Vagina (tissue), 2 donors: Measurements from ENCODE around the gene EOMES. TPM values are rescaled to one million over a fixed set of nuclear protein-coding genes. Genes with fewer than 3 reads are reported as not detected.

ENCODE experiments used
- DNase-seq, 2 donors: peaks; one replicate each; pipeline ENCODE4 v3.0.0-alpha.2; 2017; ENCODE audit errors: extremely low spot score in 2 of 2
- H3K27ac ChIP-seq: fragments of 200-600 bp; sonication (generic); one replicate; pipeline ENCODE4 v1.5.1; 2019
- H3K27me3 ChIP-seq: fragments of 200-600 bp; sonication (generic); one replicate; pipeline ENCODE4 v1.5.1; 2019
- H3K36me3 ChIP-seq, 2 donors: fragments of 200-600 bp; sonication (generic); one replicate each; pipeline ENCODE4 v1.5.1; 2017 to 2019
- H3K4me1 ChIP-seq: fragments of 200-600 bp; sonication (generic); one replicate; pipeline ENCODE4 v1.5.1; 2019
- H3K4me3 ChIP-seq, 2 donors: fragments of 200-600 bp; sonication (generic); 1 replicate in 1 of 2; 2 replicates in 1 of 2; pipeline ENCODE4 v1.5.1; 2016 to 2019
- H3K9me3 ChIP-seq: fragments of 200-600 bp; sonication (generic); one replicate; pipeline ENCODE4 v1.5.1; 2019
- POLR2A ChIP-seq, 2 donors: fragments of 450-650 bp; IDR thresholded peaks; one replicate each; pipeline ENCODE4 v1.6.1; 2017; ENCODE audit warnings: antibody characterized with exemption in 2 of 2, mild to moderate bottlenecking in 2 of 2, moderate library complexity in 2 of 2
- POLR2AphosphoS5 ChIP-seq, 2 donors: sonication (generic); formaldehyde crosslinking; IDR thresholded peaks; one replicate each; pipeline ENCODE4 v1.9.0; 2017; ENCODE audit warnings: antibody characterized with exemption in 2 of 2, mild to moderate bottlenecking in 2 of 2, low read depth in 1 of 2; ENCODE audit not compliant: insufficient read depth in 1 of 2
- intact Hi-C: fragments of 100-400 bp; cut with DNase I; formaldehyde crosslinking; loops from one replicate; pipeline ENCODE4 v1.15.1; 2023
- total RNA-seq: library from RNA; depleted of rRNA; stranded (reverse); fragments of >200 nt; gene quantifications from one replicate; pipeline ENCODE4 v1.2.3, GENCODE V29; 2016
- TF ChIP-seq, protein P1 (sequence below), 3 experiments: fragments of 450-650 bp in 2 of 3; fragments of 200-600 bp in 1 of 3; sonication (generic) in 1 of 3; IDR thresholded peaks; one replicate each; pipeline ENCODE4 v1.5.1; 2017 to 2019; ENCODE audit warnings: antibody characterized with exemption in 3 of 3, mild to moderate bottlenecking in 2 of 3, moderate library complexity in 2 of 3

EOMES gene
- total RNA-seq, 1 donor from 2014 or later, result 0.49 TPM

DNA sequence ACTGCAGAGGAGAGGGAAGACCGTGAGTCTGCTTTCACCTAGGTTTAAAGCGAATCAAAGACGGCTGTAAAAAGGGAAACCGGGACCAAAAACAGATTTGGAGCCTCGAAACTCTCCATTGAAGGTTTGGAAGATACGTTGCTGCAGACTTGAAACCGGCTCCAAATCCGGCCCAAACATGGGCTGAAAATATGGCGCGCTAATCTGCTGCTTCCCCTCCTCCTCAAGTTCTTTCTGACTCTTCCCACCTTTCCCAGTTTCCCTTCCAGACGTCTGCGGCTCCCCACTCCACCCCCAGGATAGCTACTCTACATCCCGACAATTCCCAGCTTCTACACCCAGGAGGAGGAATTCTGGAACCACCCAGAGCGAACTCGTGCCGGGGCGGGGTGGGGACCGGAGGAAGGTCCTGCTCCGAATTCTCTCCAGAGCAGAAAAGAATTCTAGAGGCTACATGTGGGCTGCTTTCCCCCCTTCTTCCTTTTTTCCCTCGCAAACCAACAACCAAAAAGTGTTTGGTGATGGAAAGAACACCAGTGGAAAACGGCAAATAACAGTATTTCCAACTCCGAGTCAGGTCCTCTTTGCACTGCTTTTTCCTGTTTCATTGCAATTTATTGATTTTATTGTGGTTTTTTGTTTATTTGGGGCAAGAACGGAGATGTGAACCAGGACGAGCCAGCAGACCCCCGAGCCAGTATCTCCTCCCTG, 8.5 kb downstream of the EOMES start:
- Histone ChIP-seq H3K27ac (no peak overlapping the region), H3K36me3 (no peaks in the 10 kb centered on the region), H3K9me3 (no peaks in the 10 kb centered on the region), H3K4me1 (peaks cover 37% of the 10 kb centered on the region), H3K4me3 (peak overlapping the region; percentile 53 to 62), H3K27me3 (peaks cover 9% of the 10 kb centered on the region)
- TF ChIP-seq POLR2A (IDR thresholded peaks at IDR 0.05) (no peak), POLR2AphosphoS5 (IDR thresholded peaks at IDR 0.05; ENCODE audit: insufficient read depth in 1 of 2, low read depth in 1 of 2) (no peak)
- TF ChIP-seq, protein P1, sequence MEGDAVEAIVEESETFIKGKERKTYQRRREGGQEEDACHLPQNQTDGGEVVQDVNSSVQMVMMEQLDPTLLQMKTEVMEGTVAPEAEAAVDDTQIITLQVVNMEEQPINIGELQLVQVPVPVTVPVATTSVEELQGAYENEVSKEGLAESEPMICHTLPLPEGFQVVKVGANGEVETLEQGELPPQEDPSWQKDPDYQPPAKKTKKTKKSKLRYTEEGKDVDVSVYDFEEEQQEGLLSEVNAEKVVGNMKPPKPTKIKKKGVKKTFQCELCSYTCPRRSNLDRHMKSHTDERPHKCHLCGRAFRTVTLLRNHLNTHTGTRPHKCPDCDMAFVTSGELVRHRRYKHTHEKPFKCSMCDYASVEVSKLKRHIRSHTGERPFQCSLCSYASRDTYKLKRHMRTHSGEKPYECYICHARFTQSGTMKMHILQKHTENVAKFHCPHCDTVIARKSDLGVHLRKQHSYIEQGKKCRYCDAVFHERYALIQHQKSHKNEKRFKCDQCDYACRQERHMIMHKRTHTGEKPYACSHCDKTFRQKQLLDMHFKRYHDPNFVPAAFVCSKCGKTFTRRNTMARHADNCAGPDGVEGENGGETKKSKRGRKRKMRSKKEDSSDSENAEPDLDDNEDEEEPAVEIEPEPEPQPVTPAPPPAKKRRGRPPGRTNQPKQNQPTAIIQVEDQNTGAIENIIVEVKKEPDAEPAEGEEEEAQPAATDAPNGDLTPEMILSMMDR (IDR thresholded peaks at IDR 0.05), result no peak
- intact Hi-C loops, result no loop called here
- DNase-seq, result peak in 1 of 2 donors; percentile 85

DNA sequence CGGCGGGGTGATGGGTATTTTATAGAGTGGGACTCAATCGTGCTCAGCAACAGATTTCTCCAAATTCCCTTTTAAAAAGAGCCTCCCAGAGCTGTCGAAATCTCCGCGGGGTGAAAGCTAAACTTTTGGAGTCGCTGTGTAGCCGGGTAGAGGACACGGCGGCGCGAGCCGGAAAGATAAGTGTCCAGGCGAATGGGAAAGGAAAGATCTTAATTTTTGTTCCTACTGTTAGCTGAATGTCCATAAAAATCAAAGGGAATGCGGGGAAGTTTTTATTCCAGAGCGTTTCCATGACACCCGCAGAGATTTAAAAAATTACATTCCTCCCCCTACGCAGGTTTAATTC, 9.1 kb downstream of the EOMES start:
- H3K27ac ChIP-seq, result peak overlapping the region; percentile 40
- intact Hi-C loops, result no loop called here

DNA sequence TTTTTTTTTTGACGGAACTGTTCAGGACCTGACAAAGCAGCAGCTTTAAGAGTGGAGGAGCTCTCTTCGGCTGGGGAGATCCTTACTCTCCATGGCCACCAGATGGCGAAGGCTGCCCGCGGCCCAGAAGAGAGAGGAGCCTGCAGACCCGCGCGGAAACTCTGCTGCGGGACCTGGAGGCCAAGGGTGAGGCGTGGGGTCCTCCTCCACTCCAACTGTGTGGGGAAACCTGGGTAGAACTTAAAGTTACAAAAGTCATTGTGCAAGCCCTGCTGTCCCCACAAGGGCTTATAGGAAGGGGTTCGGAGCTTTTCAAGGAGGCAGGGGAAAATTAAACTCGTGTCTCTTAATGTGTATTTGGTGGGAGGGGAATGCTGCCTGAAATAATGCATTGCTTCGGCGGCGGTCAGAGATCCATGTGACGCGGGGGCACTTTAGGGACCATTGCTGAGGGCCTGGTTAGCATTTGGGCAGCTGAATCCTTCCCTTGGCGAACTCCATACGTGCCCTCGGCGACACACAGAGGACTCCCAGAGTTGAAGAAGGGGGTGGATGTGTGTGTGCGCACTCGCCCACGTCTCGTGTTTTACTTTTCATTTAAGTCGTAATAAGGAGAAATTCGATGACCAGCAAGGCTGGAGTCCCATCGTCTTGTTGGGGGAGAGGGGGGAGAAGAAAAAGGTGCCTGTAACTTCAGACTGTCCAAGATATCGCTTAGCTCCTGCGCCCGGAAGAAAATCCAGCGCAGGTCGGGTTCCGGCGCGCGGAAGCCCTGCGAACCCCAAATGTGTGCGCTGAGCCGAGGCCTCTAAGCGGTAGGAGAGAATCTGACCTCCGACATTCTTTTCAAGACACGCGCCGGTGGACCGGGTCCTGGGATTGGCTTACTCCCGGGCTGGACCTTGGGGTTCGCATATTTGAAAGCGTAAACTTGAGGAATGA, 9.7 kb downstream of the EOMES start:
- peak overlapping the region; percentile 40 for H3K27ac ChIP-seq
- intact Hi-C loops, result no loop called here
- peaks cover 9% of the 10 kb centered on the region for H3K27me3 ChIP-seq
- TF ChIP-seq POLR2A (IDR thresholded peaks at IDR 0.05), result no peak
- TF ChIP-seq POLR2AphosphoS5 (IDR thresholded peaks at IDR 0.05; ENCODE audit: insufficient read depth in 1 of 2, low read depth in 1 of 2), result peak in 1 of 2 donors; percentile 18
- TF ChIP-seq, protein P1 (IDR thresholded peaks at IDR 0.05), result peak; percentile 51 to 64 (median 60)
- peak in 1 of 2 donors; percentile 87 for DNase-seq
- H3K36me3 ChIP-seq, result no peaks in the 10 kb centered on the region
- peaks cover 37% of the 10 kb centered on the region for H3K4me1 ChIP-seq
- peak overlapping the region; percentile 53 to 62 for H3K4me3 ChIP-seq
- no peaks in the 10 kb centered on the region for H3K9me3 ChIP-seq

More for the DNA sequence above, 9.1 kb downstream of the EOMES start:
- Histone ChIP-seq H3K9me3 (no peaks in the 10 kb centered on the region), H3K4me3 (peak overlapping the region; percentile 53 to 62), H3K36me3 (no peaks in the 10 kb centered on the region), H3K4me1 (peaks cover 37% of the 10 kb centered on the region), H3K27me3 (peaks cover 9% of the 10 kb centered on the region)
- TF ChIP-seq POLR2A (IDR thresholded peaks at IDR 0.05), result no peak
- TF ChIP-seq, protein P1 (IDR thresholded peaks at IDR 0.05), result no peak
- TF ChIP-seq POLR2AphosphoS5 (IDR thresholded peaks at IDR 0.05; ENCODE audit: insufficient read depth in 1 of 2, low read depth in 1 of 2), result no peak
- DNase-seq, result no peak

DNA sequence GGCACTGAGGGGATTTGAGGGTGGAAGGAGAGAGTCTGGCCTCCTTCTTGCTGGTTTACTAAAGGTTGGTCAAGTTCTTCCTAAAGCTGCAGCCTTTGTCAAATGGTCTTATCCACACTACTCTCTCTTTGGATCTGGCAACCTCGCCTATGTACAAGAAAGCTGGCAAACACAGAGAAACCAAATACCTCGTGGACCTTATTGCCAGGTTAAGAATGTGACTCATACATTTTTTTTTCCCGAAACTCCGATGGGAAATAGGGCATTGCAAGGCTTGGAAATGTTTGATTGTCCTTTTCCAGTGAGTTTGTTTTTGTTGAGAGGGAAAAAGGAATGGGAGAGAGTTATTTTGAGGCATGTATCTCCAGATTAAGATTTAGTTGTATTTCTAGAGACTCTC, 13.9 kb downstream of the EOMES start:
- TF ChIP-seq, protein P1 (IDR thresholded peaks at IDR 0.05), result no peak
- TF ChIP-seq POLR2A (IDR thresholded peaks at IDR 0.05) (no peak), POLR2AphosphoS5 (IDR thresholded peaks at IDR 0.05; ENCODE audit: insufficient read depth in 1 of 2, low read depth in 1 of 2) (no peak)

More for the DNA sequence above, 13.9 kb downstream of the EOMES start:
- no peak for DNase-seq
- H3K36me3 ChIP-seq, result no peaks in the 10 kb centered on the region
- intact Hi-C loops, result no loop called here
- H3K4me1 ChIP-seq, result peaks cover 13% of the 10 kb centered on the region
- H3K27me3 ChIP-seq, result no peaks in the 10 kb centered on the region
- H3K27ac ChIP-seq, result no peak overlapping the region
- no peaks in the 10 kb centered on the region for H3K9me3 ChIP-seq
- no peak overlapping the region for H3K4me3 ChIP-seq
